DND-41 (cell line): ENCODE data around the gene IFRD2.

ENCODE experiments used
- ATAC-seq: fragments of 200-7000 bp; cut with Tn5 transposase; 3 replicates; pipeline ENCODE4 v1.9.1; 2021; ENCODE audit warnings: low read depth; ENCODE audit not compliant: insufficient read depth
- DNase-seq: peaks from one replicate; pipeline ENCODE4 v3.0.0-alpha.2; 2020
- H2AFZ ChIP-seq: 2 replicates; pipeline ENCODE4 v1.6.0; 2012; ENCODE audit warnings: low read depth, low read length
- H3K27ac ChIP-seq: 2 replicates; pipeline ENCODE4 v1.5.1; 2012; ENCODE audit warnings: low read length, inconsistent platforms
- H3K27me3 ChIP-seq: fragments of 200-600 bp; sonication (generic); 2 replicates; pipeline ENCODE4 v1.6.0; 2012; ENCODE audit warnings: low read length, mild to moderate bottlenecking, inconsistent platforms; ENCODE audit not compliant: insufficient read depth, poor library complexity
- H3K36me3 ChIP-seq: 2 replicates; pipeline ENCODE4 v1.5.1; 2012; ENCODE audit warnings: low read length, inconsistent platforms; ENCODE audit not compliant: insufficient read depth
- H3K4me1 ChIP-seq: 2 replicates; pipeline ENCODE4 v1.5.1; 2012; ENCODE audit warnings: mild to moderate bottlenecking, low read length; ENCODE audit not compliant: insufficient read depth
- H3K4me2 ChIP-seq: 2 replicates; pipeline ENCODE4 v1.6.0; 2012; ENCODE audit warnings: mild to moderate bottlenecking, moderate library complexity, low read length, inconsistent platforms; ENCODE audit not compliant: insufficient read depth
- H3K4me3 ChIP-seq, 2 experiments: fragments of 200-600 bp in 1 of 2; shearing (Covaris generic) in 1 of 2; 2 replicates each; pipeline ENCODE4 v1.5.1; 2012 to 2016; ENCODE audit warnings: inconsistent platforms in 2 of 2, low read length in 2 of 2, mild to moderate bottlenecking in 2 of 2, low read depth in 1 of 2, moderate library complexity in 1 of 2
- H3K79me2 ChIP-seq: 2 replicates; pipeline ENCODE4 v1.6.0; 2012; ENCODE audit warnings: low read length, inconsistent platforms; ENCODE audit not compliant: insufficient read depth
- H3K9ac ChIP-seq: 2 replicates; pipeline ENCODE4 v1.6.0; 2012; ENCODE audit warnings: low read depth, mild to moderate bottlenecking, inconsistent platforms, low read length, moderate library complexity
- H3K9me3 ChIP-seq: 2 replicates; pipeline ENCODE4 v1.5.1; 2012; ENCODE audit warnings: low read length, moderate library complexity, mild to moderate bottlenecking, inconsistent platforms; ENCODE audit not compliant: insufficient read depth, severe bottlenecking
- H4K20me1 ChIP-seq: 2 replicates; pipeline ENCODE4 v1.6.0; 2012; ENCODE audit warnings: low read length; ENCODE audit not compliant: insufficient read depth
- CTCF ChIP-seq: IDR thresholded peaks from 2 replicates; pipeline ENCODE4 v1.5.1; 2012; ENCODE audit warnings: borderline replicate concordance, low read length, moderate library complexity, mild to moderate bottlenecking; ENCODE audit not compliant: poor library complexity, severe bottlenecking; ENCODE audit errors: extremely low read depth
- EZH2 ChIP-seq: IDR thresholded peaks from 3 replicates; pipeline ENCODE4 v1.6.1; 2012; ENCODE audit warnings: borderline replicate concordance, low read depth, mild to moderate bottlenecking, moderate library complexity, low read length, inconsistent platforms; ENCODE audit not compliant: severe bottlenecking

Gene IFRD2

GRCh38 chr3:50327943-50328691, 35.9 kb upstream of the IFRD2 start, which contains the start of gene TUSC2:
Gene TUSC2, minus strand, starts transcription at chr3:50328223. Its CDS starts 124 bp downstream, at chr3:50328099.
- H4K20me1 ChIP-seq: peaks cover 31% of the 10 kb centered on the region
- H3K27ac ChIP-seq: peak within 1 kb of the TSS; percentile 73
- peak within 1 kb of the TSS; percentile 88 to 89 for H3K4me3 ChIP-seq
- H3K27me3 ChIP-seq: no peaks in the 10 kb centered on the region
- TF ChIP-seq CTCF (no peak), EZH2 (no peak)
- peak; percentile 96 for DNase-seq
- peak within 1 kb of the TSS; percentile 78 for H2AFZ ChIP-seq
- peak within 1 kb of the TSS; percentile 80 for H3K4me2 ChIP-seq
- peaks cover 62% of the 10 kb centered on the region for H3K36me3 ChIP-seq
- peaks cover 42% of the 10 kb centered on the region for H3K79me2 ChIP-seq
- peak within 1 kb of the TSS; percentile 79 for H3K9ac ChIP-seq
- H3K9me3 ChIP-seq: no peaks in the 10 kb centered on the region
- ATAC-seq: peak; percentile 95
- H3K4me1 ChIP-seq: peaks cover 58% of the 10 kb centered on the region

- Histone ChIP-seq H3K4me1 (peaks cover 59% of the 10 kb centered on the region), H3K27ac (peak overlapping the region; percentile 73), H3K9me3 (no peaks in the 10 kb centered on the region), H3K9ac (peak overlapping the region; percentile 79), H3K4me3 (peak overlapping the region; percentile 88 to 89), H3K79me2 (peaks cover 33% of the 10 kb centered on the region), H3K4me2 (peak overlapping the region; percentile 80), H2AFZ (no peak overlapping the region), H4K20me1 (peaks cover 26% of the 10 kb centered on the region), H3K36me3 (peaks cover 55% of the 10 kb centered on the region), H3K27me3 (no peaks in the 10 kb centered on the region)
- ATAC-seq: no peak
- no peak for DNase-seq
- TF ChIP-seq CTCF: no peak
- no peak for TF ChIP-seq EZH2
Measured at GRCh38 chr3:50327129-50327528, 34.9 kb upstream of the IFRD2 start.

GRCh38 chr3:50326182-50326541, 33.9 kb upstream of the IFRD2 start:
- H3K27me3 ChIP-seq: no peaks in the 10 kb centered on the region
- no peaks in the 10 kb centered on the region for H3K9me3 ChIP-seq
- peaks cover 45% of the 10 kb centered on the region for H3K36me3 ChIP-seq
- H3K27ac ChIP-seq: no peak overlapping the region
- no peak for DNase-seq
- no peak for ATAC-seq
- peaks cover 17% of the 10 kb centered on the region; the same call in 1 of the 2 replicates for H4K20me1 ChIP-seq
- H3K4me2 ChIP-seq: peak overlapping the region; percentile 23
- H3K9ac ChIP-seq: peak overlapping the region; percentile 21
- peaks cover 58% of the 10 kb centered on the region for H3K4me1 ChIP-seq
- H2AFZ ChIP-seq: no peak overlapping the region
- H3K79me2 ChIP-seq: peaks cover 27% of the 10 kb centered on the region
- TF ChIP-seq CTCF (no peak), EZH2 (no peak)
- no peak overlapping the region for H3K4me3 ChIP-seq
